GM10248 (cell line): ENCODE data around the gene LDLR.

Source experiments
- CTCF ChIA-PET: fragments of 300-600 bp; sonication (Branson Sonifier 250); formaldehyde crosslinking; extraction: SDS; loops from one replicate; lab custom pipeline; 2021; ENCODE audit warnings: antibody characterized with exemption; lab: Yijun Ruan, JAX
- POLR2A ChIA-PET: fragments of 350-650 bp; sonication (Branson Sonifier 250); formaldehyde crosslinking; extraction: SDS; loops from one replicate; lab custom pipeline; 2020; ENCODE audit warnings: antibody characterized with exemption; lab: Yijun Ruan, JAX
- DNase-seq: peaks from one replicate; pipeline ENCODE4 v3.0.0; 2012; ENCODE audit errors: extremely low spot score
- TF ChIP-seq, protein P1 (sequence below): IDR thresholded peaks from 2 replicates; pipeline ENCODE4 v1.5.1; 2012; ENCODE audit warnings: mild to moderate bottlenecking, low read depth; ENCODE audit errors: extremely low read depth, missing control alignments, control extremely low read depth

Gene LDLR

DNA sequence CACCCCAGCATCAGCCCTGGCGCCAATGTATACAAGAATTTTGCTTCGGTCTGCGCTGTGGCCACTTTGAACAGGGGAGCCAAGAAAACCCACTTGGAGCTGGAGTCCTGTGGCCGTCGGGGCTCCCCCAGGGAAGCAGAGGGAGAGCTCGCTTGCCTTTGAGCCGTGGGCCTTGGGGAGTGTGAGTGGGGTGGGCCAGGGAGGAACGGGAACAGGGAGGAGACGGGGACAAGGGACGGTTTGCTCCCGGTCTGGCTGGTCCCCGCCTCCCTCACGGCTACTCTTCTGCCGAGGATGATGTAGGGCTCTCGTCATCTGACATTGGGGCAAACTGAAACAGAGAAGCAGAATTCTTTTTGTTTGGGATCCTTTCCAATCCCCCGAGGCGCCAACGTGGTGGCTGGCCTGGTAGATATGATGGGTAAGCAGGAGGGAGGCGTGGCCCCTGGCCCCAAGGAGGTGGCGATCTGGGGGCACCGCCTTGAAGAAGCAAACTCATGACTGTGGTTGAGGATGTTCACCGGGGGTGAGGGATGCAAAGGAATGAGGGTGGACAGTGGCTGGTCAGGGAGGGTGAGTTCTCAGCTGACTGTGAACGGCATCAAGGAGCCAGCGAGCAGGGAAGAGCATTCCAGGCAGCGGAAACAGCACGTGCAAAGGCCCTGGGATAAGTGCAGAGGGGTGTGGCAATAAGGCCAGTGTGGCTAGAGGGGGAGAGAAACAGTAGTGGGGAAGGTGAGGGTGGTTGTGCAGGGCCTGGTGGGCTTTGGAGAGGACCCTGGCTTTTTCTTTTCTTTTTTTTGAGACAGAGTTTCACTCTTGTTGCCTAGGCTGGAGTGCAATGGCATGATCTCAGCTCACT is 77.2 kb downstream of the LDLR start:
- ChIA-PET POLR2A (no interaction called here), CTCF (no interaction called here)
- no peak for DNase-seq
- TF ChIP-seq, protein P1, sequence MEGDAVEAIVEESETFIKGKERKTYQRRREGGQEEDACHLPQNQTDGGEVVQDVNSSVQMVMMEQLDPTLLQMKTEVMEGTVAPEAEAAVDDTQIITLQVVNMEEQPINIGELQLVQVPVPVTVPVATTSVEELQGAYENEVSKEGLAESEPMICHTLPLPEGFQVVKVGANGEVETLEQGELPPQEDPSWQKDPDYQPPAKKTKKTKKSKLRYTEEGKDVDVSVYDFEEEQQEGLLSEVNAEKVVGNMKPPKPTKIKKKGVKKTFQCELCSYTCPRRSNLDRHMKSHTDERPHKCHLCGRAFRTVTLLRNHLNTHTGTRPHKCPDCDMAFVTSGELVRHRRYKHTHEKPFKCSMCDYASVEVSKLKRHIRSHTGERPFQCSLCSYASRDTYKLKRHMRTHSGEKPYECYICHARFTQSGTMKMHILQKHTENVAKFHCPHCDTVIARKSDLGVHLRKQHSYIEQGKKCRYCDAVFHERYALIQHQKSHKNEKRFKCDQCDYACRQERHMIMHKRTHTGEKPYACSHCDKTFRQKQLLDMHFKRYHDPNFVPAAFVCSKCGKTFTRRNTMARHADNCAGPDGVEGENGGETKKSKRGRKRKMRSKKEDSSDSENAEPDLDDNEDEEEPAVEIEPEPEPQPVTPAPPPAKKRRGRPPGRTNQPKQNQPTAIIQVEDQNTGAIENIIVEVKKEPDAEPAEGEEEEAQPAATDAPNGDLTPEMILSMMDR, result no peak

DNA sequence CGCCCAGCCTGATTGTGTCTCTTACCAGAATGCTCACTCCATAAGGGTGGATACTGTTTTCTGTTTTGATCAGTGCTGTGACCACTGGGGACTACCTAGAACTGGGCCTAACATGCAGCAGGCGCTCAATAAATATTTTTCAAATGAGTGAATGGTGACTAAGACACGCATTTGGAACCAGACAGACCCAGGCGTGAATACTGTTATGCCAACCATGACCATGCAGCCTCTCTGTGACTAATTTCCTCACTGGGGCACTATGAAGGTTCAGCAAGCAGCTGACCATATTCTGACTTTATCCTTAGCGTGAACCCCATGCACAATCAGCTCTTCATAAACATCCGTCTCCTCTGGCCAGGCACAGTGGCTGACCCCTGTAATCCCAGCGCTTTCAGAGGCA is 79.3 kb downstream of the LDLR start:
- no peak for DNase-seq
- TF ChIP-seq, protein P1, result no peak
- POLR2A ChIA-PET, result no interaction called here
- CTCF ChIA-PET, result interaction anchor here (1.5 to 1.6 kb wide), 3 partner anchors 39 to 75 kb away, joined by 3 to 5 read pairs (median 3); no protein-coding TSS in a partner anchor

DNA sequence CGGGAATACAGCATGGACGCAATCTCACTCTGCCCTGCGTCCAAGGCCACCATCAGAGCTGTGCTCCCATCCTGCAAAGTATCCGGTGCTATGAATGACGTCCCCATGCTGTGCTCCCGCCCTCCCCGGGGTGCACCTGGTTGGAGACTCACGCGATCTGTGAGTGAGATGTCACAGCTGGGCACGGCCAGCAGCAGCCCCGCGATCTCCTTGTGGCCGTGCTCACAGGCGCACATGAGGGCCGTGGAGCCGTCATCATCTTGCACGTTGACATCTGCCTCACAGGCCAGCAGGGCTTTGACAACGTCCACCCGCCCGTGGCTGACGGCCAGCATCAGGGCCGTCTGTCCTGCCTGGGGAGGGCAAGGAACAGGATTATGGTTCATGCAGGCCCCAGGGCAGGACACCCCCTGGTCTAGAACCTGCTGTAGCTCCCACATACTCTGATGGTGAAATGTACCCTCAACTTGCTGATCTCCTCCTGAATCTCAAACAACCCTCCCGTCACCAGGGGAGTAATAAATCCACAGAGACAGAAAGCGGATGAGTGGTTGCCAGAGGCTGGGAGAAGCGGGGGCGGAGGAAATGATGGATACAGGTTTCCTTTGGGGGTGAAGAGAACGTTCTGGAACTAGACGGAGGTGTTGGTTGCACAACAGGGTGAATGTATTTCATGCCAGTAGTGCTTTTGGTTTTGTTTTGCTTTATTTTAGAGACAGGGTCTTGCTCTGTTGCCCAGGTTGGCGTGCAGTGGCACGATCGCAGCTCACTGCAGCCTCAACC is 80.8 kb downstream of the LDLR start:
- DNase-seq, result no peak
- TF ChIP-seq, protein P1, result no peak
- ChIA-PET POLR2A (no interaction called here), CTCF (interaction anchor here (1.5 to 1.6 kb wide), 2 partner anchors 41 to 44 kb away, joined by 3 to 5 read pairs; no protein-coding TSS in a partner anchor)

DNA sequence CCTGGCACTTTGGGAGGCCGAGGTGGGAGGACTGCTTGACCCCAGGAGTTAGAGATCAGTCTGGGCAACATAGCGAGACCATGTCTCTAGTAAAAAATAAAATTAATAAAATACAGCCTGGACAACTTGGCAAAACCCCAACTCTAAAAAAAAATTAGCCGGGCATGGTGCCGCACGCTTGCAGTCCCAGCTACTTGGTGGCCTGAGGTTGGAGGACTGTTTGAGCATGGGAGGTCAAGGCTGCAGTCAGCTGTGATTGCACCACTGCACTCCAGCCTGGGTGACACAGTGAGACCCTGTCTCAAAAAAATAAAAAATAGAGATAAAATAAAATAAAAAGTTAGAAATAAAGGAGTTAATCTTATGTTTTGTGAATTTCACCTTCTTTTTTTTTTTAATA is 81.9 kb downstream of the LDLR start:
- CTCF ChIA-PET, result no interaction called here
- POLR2A ChIA-PET, result no interaction called here
- DNase-seq, result no peak
- TF ChIP-seq, protein P1, result no peak

DNA sequence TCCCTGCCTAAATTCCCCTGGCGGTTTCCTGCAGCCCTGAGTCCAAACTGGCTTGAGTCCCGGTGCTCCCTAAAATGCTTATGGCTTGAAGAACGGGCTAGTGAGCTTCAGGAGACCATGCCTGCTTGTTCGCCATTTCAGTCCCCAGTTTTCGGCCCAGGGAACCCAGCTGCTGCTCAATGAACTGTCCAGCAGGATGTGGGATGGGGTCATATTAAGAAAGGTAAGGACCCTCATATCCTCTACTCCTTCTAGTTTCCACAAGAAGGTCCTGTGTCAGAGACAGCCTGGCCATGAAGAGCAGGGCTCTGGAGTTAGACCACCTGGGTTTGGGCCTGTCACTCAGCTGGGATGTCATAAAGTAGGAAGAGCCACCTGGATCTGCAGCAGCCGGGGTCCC is 83.3 kb downstream of the LDLR start:
- POLR2A ChIA-PET, result no interaction called here
- no peak for DNase-seq
- CTCF ChIA-PET, result interaction anchor here (1.0 kb wide), 1 partner anchor 24 kb away, joined by 3 read pairs; no protein-coding TSS in a partner anchor

More for the DNA sequence above, 83.3 kb downstream of the LDLR start:
- TF ChIP-seq, protein P1, result no peak
